Nucleus accumbens (tissue), 56 donors: Measurements from ENCODE around the gene SLC6A19.

ENCODE experiments used
- DNase-seq, 56 donors: peaks; one replicate each; lab custom pipeline; 2025; lab: John Stamatoyannopoulos, UW

Gene SLC6A19

DNA sequence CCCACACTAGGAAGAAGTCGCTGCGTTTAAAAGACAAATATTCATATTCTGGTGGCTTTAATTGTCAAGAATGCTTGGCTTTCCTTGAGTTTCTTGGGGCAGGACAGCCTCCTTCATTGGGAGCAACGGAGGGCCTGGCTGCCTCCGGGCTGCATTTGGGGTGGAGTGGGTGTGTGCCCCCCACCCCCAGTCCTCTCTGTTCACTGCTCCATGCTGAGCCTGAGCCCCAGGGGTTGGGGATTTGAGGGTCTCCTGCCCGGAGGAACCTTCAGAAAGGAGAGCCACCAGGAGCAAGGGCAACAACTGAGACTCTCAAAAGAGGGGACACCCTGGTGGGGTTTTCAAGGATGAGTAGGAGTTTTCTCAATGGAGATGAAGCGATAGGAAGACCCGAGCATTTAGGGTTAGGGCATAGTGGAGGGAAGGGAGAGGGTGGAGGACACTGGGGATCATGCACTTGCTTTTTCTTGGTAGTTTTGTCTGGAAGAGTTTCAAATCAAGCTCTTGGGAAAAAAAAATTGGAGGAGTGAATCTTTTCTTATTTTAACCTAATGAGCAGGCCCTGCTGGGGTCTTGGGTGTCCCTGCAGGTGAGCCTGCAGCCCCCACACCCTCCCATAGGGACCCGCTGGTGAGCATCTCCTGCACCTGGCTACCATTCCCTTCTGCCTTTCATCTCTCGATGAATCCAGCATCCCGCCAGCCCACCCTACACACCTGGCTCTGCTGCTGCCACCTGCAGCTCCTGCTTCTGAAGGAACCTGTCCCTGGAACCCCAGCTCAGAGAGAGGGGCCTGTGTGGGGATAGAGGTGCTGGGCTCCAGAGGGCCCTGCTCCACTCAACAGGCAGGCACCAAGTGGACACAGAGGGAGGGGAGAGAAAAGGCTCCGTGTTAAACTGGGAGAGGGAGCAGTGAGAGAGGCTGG lies 4.1 kb downstream of the SLC6A19 start:
- DNase-seq, result no peak

DNA sequence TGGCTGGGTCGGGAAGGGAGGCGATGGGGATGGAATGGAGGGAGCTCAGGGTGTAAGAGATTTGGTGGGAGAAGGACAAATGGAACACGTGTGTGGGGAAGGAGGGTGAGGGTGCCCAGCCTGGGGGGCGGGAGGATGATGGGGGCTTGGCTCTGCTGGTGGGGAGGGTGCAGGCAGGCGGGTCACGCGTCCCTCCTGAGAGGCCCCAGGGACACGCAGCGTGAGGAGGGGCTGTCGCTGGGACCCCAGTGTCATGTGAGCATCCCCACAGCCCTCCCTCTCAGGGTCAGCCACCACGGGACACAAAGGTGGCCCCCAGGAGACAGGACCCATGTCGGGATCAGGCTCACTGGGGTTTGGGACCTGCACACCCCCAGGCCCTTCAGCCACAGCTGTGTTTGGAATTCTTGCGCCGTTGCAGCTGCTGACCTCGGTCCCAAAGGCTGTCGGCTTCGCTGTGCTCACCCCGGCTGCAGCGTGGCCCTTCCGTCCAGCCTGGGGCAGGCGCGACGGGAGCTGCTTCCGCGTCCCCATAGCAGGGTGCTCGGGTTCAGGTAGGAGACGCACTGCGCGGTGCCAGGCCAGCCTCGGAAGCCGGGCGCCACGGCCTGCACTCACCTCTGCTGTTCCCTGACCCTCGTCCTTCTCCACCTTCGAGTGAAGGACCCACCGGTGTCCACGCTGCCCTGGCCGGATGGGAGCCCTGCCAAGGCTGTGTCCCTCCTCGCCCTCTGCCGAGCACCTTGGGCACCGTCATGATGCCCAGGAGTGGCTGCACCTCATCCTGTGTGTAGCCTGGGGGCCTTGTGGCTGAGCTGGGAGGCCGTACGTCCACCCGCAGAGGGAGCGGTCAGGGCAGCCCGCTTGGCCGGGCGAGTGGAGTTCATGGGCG lies 5.4 kb downstream of the SLC6A19 start:
- no peak for DNase-seq

DNA sequence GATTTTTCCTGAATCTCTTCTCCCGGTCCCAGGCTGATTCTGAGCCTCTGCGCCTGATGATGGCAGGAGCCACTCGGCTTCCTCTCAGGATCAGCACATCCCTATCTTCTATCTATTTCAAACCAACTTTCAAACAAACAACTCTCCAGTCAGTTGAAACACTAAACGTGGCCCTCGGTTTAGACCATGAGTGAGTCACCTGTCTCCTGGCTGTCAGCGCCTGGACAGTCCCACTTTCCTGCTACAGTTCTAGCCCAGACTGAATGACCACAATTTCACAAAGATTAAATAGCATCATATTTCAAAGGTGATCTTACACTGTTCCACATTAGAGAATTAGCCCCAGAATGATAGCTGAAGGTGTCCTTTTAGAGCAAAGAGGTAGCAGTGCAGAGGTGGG lies 6.2 kb downstream of the SLC6A19 start:
- no peak for DNase-seq

DNA sequence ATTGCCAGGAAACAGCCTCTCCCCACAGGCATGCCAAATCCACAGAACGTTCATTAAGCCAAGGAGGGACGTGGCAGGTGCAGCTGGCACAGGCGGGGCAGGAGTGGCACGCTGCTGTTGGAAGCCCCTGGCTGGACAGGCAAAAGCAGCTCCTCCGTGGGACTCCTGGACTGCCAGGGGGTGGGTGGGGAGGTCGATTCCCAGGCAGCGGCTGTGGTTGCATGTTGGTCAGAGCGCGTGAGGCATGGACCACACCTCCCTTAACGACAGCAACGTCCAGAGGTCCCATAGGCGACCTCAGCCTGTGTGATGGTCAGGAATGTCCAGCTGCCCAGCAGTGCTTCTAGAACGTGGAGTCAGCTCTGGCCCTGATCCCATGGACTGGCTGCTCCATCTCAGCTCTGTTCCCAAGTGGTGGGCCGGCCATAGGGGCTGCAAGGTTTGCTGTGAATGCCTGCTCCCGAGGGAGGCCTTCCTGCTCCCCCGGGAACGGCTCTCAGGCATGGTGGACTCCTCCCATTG lies 6.9 kb downstream of the SLC6A19 start:
- DNase-seq, result no peak

DNA sequence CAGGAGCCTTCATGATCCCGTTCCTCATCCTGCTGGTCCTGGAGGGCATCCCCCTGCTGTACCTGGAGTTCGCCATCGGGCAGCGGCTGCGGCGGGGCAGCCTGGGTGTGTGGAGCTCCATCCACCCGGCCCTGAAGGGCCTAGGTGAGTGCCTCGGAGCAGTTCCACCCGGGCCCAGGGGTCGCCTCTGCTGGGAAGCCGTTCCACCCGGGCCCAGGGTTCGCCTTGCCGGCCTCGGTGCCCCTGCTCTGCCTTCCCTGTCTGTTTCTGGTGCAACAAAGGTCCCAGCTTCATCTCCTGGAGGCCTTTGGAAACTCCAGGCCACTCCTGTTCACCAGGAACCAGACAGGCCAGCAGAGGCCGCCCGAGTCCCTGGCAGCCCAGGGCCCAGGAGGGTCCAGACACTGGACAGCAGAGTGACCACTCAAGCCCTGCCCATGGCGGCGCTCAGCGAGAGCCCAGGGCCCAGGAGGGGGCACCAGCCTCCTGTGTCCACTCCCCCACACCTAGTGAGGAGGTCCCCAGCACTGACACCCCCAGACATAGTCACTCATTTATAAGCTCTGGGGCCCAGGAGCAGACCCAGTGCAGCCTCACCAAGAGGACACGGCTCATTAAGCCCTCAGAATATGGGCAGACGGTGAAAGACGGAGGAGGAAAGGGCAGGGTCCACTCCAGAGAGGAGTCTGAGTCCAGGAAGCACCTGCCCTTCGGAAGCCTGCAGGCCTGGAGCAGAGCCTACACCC lies 7.5 kb downstream of the SLC6A19 start:
- peak in 1 of 56 donors; percentile 3 for DNase-seq

DNA sequence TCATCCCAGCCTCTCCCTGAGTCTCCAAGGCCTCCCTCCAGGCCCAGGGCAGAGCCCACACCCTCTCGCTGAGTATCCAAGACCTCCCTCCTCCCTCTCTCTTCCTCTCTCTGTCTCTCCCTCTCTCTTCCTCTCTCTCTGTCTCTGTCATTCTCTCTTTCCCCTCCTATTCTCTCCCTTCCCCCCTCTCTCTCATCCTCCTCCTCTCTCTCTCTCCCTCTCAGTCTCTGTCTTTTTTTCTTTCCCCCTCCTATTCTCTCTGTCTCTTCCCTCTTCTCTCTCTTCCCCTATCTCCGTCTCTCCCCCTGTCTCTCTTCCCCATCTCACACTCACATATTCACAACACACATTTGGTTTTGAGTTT lies 8.1 kb downstream of the SLC6A19 start:
- DNase-seq, result no peak

DNA sequence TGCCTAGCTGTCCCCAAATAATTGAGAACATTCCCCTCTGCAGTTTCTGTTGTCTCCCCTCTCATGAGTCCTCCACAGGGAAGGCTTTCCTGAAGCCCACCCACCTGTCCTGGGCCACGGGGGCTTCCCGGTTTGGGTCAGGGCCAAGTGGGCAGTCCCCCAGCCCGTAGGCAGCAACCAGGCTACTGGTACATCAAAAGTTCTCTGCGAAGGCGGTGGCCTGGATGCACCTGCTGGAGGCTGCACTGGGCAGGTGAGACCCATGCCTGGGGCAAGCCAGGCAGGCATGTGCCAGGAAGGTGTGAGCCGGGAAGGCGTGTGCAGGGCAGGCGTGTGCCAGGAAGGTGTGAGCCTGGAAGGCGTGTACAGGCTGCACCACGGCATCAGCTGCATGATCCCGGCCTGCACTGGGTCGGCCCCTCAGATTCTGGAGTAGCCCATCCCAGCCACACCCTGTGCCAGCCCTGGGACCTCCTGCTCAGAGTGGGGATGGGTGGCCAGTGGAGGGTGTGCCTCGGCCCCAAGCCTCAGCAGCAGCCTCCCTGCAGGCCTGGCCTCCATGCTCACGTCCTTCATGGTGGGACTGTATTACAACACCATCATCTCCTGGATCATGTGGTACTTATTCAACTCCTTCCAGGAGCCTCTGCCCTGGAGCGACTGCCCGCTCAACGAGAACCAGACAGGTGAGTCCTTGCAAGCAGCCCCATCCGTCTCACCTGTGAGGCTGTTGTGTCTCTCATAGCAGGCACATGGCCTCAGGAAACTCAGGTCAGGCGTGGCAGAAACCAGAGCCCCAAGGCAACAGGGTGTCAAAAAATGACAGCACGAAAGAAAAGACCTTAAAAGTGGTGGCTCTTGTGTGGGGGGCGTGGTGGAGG lies 8.7 kb downstream of the SLC6A19 start:
- no peak for DNase-seq

DNA sequence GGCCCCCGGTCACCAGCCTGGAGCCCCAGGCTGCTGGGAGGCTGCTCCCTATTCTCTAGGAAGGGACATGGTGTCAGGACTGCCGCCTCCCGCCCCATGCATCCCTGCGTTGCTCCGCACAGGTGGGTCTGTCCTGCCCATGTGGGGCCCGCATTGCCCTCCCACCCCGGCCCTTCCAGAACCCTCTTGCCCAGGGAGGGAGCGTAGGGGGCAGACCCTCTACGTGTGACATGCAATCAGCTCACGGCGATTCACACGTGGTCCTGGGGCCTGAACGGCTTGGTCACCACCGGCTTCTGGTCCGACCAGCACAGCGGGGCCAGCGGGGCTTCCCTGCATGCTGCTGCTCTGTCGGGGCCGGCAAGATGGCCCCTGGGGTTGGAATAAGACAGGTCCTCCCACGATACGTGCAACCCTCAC lies 9.4 kb downstream of the SLC6A19 start:
- DNase-seq, result no peak

DNA sequence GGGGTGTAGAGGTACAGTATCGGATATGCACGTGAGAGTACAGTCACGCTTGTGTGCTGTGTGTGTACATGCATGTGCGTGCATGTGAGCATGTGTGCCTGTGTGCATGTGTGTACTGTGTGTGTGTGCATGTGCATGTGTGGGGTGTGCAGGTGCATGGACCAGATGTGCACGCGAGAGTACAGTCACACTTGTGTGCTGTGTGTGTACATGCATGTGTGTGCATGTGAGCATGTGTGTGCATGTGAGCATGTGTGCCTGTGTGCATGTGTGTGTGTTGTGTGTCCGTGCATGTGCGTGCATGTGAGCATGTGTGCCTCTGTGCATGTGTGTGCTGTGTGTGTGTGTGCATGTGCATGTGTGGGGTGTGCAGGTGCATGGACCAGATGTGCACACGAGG lies 10.3 kb downstream of the SLC6A19 start:
- DNase-seq, result no peak

DNA sequence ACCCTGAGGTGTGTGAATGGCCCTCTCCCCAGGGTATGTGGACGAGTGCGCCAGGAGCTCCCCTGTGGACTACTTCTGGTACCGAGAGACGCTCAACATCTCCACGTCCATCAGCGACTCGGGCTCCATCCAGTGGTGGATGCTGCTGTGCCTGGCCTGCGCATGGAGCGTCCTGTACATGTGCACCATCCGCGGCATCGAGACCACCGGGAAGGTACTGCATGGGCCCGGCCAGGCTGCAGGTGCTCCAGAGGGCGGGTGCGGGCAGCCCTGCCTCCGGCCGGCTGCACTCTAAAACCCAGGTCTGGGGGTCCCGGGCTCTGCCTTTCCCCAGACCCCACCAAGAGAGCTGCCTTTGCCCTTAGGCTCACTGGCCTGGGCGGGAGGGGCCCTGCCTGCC lies 10.9 kb downstream of the SLC6A19 start:
- DNase-seq, result no peak

DNA sequence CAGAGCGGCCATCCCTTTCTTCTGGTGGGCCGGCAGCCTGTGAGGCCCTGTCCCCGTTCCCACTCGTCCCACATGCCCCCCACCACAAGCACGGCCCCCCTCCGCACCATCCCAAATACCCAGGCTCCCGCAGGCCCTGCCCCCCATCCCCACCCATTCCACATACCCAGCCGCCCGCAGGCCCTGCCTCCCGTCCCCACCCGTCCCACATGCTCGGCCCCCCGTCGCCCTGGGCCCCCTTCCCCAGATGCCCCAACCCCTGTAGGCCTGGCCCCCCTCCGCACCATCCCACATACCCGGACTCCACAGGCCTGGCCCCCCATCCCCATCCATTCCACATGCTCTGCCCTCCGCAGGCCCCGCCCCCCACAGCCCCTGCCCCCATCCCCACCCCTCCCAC lies 11.5 kb downstream of the SLC6A19 start:
- DNase-seq, result no peak

DNA sequence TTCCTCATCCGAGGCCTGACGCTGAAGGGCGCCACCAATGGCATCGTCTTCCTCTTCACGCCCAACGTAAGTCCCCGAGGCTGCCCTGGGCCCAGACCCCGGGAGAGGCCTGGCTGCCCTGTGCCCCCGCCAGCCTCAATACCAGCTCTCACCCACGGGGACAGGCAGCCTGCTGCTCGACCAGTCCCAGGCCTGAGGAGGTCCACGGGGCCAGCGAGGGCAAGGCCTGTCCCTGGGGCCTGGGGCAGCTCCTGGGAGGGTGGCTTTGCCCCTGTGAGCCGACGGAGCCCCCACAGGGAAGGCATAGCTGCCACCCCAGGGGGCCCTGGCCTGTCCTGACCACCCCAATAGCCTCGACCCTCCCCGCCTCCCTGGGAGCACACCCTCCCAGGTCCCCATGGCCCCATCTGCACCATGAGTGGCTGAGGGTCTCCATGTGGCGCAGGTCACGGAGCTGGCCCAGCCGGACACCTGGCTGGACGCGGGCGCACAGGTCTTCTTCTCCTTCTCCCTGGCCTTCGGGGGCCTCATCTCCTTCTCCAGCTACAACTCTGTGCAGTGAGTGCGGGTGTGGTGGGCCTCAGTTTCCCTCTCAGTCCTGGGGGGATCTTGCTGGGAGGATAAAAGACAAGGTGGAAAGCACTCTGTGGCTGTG lies 12.2 kb downstream of the SLC6A19 start:
- DNase-seq, result no peak

DNA sequence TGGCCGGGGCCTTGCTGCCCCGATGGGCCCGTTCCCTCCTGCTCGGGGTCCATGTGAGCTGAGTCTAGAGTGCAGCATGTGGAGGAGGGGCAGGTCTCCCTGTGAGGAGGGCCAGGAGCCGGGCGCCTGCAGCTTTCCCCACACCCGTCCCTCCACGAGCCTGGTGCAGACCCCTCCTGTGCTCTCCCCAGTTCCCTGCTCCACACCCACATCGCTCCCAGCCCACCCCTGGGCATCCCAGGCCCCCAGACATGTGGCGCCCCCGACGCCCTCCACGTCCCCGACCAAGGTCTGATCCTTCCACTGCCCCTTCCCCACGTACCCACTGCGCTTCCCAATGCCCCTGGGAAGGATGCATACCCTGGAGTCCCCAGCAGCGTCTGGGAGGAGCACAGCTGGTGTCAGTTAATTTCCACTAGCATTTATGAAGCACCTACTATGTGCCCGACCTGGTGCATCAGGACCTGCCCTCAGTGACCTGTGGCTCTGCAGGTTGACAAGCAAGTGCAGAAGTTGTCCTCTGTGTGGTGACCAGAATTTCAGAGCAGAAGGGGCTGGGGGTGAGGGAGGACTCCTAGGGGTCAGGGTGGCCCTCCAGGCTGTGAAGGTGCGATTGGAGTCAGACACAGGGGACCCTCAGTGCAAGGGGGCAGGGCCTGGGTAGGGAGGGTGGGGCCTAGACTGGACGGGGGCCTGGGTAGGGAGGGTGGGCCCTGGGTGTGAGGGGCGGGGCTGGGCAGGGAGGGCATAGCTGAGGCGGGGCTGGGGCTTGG lies 13.0 kb downstream of the SLC6A19 start:
- no peak for DNase-seq

DNA sequence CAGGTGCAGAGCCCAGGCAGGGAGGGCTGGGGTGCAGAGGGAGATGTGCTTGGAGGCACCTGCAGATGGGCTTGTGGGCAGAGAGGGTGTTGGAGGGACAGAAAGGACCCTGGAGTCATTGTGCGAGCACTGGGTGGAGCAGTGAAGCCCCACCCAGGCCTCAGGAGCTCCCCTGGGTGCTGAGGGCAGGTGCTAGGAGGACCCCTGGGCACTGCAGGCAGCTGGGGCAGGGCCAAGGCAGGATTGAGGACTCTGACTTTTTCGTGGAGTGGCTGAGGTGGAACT lies 13.5 kb downstream of the SLC6A19 start:
- DNase-seq, result no peak

DNA sequence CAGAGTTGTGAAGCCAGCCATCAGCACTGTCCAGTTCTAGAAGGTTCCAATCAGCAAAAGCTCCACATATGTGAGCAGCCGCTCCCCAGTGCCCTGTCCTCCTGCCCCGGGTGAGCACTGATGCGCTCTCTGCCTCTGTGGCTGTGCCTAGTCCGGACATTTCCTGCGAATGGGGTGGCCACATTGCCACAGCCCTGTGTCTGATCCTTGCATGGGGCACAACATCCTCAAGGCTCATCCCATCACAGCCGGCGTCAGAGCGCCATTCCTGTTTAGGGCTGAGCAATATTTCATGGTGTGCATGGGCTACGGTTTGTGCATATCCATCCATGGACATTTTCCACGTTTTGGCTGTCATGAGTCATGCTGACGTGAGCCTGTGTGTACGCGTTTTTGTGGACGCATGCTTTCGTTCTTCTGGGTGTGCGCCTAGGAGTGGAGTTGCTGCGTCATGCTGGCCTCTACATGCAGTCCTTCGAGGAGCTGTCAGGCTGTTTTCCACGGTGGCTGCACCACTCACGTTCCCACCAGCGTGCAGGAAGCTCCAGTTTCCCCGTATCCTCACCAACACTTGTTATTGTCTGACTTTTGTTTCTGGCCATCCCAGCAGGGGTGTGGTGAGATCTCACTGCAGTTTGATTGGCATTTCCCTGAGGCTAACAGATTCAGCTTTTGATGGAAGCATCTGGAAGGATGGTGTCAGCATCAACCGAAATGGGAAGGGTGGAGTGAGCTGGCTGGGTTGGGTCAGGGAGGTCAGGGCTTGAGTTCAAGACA lies 14.1 kb downstream of the SLC6A19 start:
- no peak for DNase-seq

DNA sequence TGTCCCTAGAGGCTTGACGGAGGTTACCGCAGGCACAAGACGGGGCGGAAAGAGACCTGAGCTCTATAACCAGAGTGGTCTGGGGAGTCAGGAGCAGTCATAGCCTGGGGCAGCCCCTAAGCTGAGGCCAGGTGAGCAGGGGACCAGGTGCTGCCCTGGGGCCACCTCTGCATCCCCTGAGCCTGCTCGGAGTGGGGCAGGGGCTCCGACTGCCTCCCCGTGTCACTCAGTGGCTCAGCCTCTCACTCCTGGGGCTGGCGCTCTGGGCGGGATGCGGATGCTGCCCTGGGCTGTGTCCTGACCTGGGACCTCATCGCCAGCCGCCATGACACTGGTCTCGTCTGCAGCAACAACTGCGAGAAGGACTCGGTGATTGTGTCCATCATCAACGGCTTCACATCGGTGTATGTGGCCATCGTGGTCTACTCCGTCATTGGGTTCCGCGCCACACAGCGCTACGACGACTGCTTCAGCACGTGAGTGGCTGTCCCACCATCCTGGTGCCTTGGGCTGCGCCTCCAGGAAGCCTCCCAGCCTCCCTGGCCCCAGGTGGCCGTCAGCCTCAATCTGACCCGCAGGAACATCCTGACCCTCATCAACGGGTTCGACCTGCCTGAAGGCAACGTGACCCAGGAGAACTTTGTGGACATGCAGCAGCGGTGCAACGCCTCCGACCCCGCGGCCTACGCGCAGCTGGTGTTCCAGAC lies 15.0 kb downstream of the SLC6A19 start:
- no peak for DNase-seq

DNA sequence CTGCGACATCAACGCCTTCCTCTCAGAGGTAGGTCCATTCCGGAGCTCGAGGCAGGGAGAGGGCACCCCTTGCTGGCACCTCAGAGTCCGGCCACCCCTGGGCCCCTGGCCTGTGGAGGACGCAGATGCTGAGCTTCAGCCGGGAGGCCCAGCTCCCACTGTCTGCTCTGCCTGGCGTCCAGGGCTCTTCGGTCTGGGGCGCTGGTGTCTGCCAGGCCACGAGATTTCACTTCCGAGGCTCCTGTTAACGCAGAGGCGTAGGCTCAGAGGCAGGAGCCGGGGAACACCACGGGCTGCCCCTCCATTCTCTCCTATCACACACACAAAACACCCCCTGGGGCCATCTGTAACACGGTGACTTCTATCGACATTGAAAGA lies 15.5 kb downstream of the SLC6A19 start:
- DNase-seq, result no peak
